ENCODE data around the gene MPG.

- no peak for TF ChIP-seq YY1 (IDR thresholded peaks at IDR 0.05)
- no peak for TF ChIP-seq CTCF (IDR thresholded peaks at IDR 0.05; ENCODE audit: low read depth, low read length, missing input control)
- no peak for TF ChIP-seq TAF1 (conservative IDR thresholded peaks at IDR 0.05)
- TF ChIP-seq REST (IDR thresholded peaks at IDR 0.05), result no peak
- TF ChIP-seq MAX (IDR thresholded peaks at IDR 0.05), result no peak
- no peak for TF ChIP-seq RAD21 (IDR thresholded peaks at IDR 0.05)
- no peak for TF ChIP-seq SP1 (IDR thresholded peaks at IDR 0.05)
- TF ChIP-seq GABPA (IDR thresholded peaks at IDR 0.05 in 1 of 2, conservative IDR thresholded peaks at IDR 0.05 in 1 of 2), result no peak
Measured at GRCh38 chr16:132120-132519, 54.1 kb downstream of the MPG start.

Measured in liver (tissue), 3 donors.